GM13976 (cell line): ENCODE data around the gene MAN2A2.

Experiments
- DNase-seq: peaks from one replicate; pipeline ENCODE4 v3.0.0; 2012; ENCODE audit warnings: low spot score
- CTCF ChIP-seq: IDR thresholded peaks from 2 replicates; pipeline ENCODE4 v1.5.1; 2012; ENCODE audit warnings: borderline replicate concordance, mild to moderate bottlenecking; ENCODE audit not compliant: insufficient read depth; ENCODE audit errors: extremely low read depth, missing control alignments, control extremely low read depth
- in situ Hi-C: fragments of 300-500 bp; cut with MboI; formaldehyde crosslinking; loops from one replicate; pipeline ENCODE4 v1.12.0; 2022; ENCODE audit warnings: low sequenced_read_pairs, mixed read lengths, inconsistent platforms; ENCODE audit not compliant: unreplicated experiment

Gene MAN2A2

GRCh38 chr15:90949979-90950675 is 47.0 kb downstream of the MAN2A2 start:
- no peak for TF ChIP-seq CTCF
- in situ Hi-C loops, result no loop called here
- DNase-seq, result peak; percentile 8

GRCh38 chr15:90950676-90951075 is 47.6 kb downstream of the MAN2A2 start:
- no peak for TF ChIP-seq CTCF
- peak; percentile 7 for DNase-seq
- in situ Hi-C loops, result no loop called here

- peak; percentile 10 for DNase-seq
- TF ChIP-seq CTCF, result no peak
- in situ Hi-C loops, result no loop called here
These were observed 50.0 kb downstream of the MAN2A2 start for GRCh38 chr15:90952901-90953677.

GRCh38 chr15:90953947-90954711 is 51.0 kb downstream of the MAN2A2 start:
- peak; percentile 29 for DNase-seq
- no peak for TF ChIP-seq CTCF
- in situ Hi-C loops, result no loop called here

- peak; percentile 100 for DNase-seq
- in situ Hi-C loops, result no loop called here
- TF ChIP-seq CTCF, result no peak
These were observed 51.9 kb downstream of the MAN2A2 start, which contains the start of gene RCCD1 for GRCh38 chr15:90954712-90955623. Gene RCCD1 (plus strand): TSS chr15:90954884. CDS start chr15:90956735, 1,851 bp downstream.
